RCC 7860 (cell line): Measurements from ENCODE around the gene FLVCR1.
A peak's percentile ranks its signal among the peaks of the same experiment; 100 is the strongest.
"Not testable (repeated sequence)": the region's sequence is repeated elsewhere in the genome, so short reads cannot be mapped to it uniquely, and the experiment has no call there.

ENCODE experiments used
- DNase-seq: peaks from one replicate; pipeline ENCODE4 v3.0.0-alpha.2; 2015; ENCODE audit warnings: low spot score
- FAIRE-seq: peaks from 2 replicates; lab custom pipeline; 2012; peaks lifted over from hg19 to GRCh38; lab: Jason Lieb, UNC

FLVCR1 gene

DNA sequence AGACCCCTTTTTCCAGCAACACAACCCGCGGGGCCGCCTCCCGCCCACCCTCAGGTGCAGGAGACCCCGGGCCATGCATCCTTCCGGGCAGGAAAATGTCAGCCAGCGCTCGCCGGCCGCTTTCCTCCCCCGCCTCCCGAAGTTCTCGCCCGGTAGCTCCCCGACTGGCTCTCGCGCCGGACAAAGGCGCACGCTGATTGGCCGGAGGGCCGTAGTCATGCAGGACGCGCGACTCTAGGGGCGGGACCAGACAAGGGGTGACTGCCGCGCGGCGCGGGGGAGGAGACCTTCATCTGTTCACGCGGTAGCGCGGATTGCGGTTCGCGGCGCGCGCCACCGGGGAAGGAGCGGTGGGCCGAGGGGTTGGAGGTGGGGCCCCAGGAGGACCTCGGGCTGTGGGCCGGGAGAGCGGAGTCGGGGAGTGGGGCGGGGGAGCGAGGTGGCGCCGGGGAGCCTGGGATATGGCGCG lies at the start of gene FLVCR1:
Gene FLVCR1, plus strand, starts transcription at position 284 of the 469 bp plus-strand sequence. Its CDS starts 178 bp downstream, at position 462.
- FAIRE-seq (peak; percentile 66), DNase-seq (peak; percentile 92)

DNA sequence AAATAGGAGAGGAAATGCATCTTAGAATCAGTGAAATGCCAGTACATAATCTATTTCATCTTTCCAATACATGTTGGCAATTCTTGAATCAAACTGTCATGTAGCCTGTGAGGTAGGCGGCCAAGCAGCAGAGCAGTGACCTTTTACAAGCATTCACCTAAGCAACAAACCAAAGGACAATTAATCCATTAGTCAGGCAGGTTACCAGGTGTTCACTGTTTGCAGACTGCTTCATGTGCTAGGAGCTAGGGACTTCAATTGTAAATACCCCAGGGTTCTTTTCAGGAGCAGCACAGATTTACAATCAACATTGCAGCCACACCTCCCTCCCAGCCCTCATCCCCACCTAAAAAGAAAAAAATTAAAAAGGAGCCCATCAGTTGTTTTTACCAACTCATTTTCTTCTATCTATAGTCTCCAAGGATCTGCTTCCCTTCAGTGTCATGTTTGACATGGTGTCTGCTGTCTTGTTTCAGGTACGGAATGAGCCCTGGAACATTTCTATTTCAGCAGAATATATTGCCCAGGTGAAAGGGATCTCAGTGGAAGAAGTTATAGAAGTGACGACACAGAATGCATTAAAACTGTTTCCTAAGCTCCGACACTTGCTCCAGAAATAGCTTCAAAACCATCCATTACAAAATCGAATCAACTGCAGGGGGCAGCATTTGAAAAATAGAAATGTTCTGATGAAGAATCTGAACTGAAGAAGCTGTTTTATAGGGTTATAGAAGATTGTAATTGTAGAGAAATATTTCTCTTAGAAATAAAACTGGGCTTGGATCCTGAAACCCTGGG lies 43.3 kb upstream of the FLVCR1 start:
- FAIRE-seq (no peak), DNase-seq (no peak)

GRCh38 chr1:212816567-212817278 lies 41.4 kb upstream of the FLVCR1 start:
- no peak for FAIRE-seq

DNA sequence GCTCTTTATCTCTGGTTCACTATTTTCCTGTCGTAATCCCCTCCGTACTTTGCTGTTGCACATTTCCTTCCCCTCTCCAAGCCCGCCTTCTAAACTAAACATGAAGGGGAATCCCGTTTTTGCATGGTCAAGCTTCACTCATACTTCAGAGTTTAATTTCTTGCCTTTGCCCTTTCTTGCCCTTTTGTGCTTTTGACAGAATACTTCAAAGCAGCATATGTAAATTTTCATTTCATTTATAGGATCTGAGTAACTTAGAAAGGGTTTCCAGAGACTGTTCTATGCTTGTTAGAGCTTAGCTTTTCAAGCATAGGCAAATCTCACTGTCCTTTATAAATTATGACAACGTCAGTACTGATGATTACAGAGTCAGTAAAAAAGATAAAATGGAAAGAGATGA lies 38.3 kb upstream of the FLVCR1 start:
- no peak for DNase-seq
- FAIRE-seq = no peak

More at GRCh38 chr1:212816567-212817278, 41.4 kb upstream of the FLVCR1 start:
- DNase-seq = no peak

DNA sequence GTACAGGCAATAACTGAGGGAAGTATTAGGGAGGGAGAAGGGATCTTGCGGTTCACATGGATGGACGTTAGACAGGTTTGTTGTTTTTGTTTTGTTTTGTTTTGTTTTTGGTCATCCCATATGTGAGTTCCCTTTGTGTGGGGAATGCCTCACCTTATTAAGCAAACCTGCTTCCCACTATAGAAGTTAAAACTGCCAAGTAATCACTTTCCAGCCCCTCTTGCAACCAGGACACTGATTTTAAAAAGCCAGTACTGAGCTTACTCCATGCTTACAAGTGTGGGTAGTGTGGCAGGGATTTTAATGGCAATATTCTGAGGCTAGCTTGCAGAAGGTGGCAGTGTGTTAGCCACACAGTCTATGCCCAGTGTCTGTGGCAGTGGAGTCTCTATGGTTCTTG lies 37.1 kb upstream of the FLVCR1 start:
- no peak for DNase-seq
- no peak for FAIRE-seq

- no peak for FAIRE-seq
- DNase-seq = no peak
Measured at GRCh38 chr1:212822956-212823355, 35.1 kb upstream of the FLVCR1 start.

DNA sequence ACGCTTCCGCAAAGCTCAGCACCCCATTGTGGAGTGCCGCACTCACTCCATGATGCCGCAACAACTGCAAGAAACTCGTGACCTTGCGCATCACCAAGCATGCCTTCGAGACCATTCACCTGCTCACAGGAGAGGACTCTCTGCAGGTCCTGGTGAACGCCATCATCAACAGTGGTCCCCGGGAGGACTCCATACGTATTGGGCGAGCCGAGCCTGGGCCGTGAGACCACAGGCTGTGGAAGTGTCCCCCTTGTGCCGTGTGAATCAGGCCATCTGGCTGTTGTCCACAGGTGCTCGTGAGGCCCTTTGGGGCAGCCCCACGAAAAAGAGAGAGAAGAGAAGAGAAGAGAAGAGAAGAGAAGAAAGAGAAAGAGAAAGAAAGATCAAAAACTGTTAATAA lies 33.9 kb upstream of the FLVCR1 start:
- DNase-seq (no peak), FAIRE-seq (no peak)

DNA sequence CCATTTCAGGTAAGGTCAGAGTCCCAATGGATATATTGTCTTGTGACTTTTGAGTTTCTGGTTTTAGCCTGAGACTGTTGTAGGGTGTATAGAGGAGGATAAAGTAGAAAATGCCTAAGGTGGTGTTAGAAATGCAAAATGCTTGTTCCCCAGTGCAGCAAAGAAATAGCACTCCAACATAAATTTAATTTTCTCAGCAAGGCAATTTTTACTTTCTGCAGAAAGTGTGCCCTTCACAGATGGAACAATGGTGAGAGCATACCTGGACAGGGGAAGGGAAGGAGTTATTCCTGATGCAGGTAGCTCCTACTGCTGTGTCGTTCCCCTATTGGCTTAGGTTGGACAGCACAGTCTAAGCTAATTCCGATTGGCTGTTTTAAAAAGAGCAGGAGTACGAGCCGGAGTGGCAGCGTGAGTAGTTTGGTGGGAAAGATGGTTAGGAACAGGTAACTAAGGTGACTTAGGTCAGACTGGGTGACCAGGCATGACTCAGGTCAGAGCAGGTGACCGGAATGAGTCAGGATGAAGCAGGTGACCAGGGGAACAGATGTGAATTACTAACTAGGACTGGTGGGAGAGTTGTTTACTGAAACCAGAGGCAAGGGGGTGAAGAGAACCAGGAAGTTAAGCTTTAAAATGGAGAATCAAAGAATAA lies 32.1 kb upstream of the FLVCR1 start:
- FAIRE-seq = no peak

GRCh38 chr1:212827171-212827776 lies 30.8 kb upstream of the FLVCR1 start:
- no peak for DNase-seq
- FAIRE-seq = no peak

More for the DNA sequence above, 32.1 kb upstream of the FLVCR1 start:
- no peak for DNase-seq

DNA sequence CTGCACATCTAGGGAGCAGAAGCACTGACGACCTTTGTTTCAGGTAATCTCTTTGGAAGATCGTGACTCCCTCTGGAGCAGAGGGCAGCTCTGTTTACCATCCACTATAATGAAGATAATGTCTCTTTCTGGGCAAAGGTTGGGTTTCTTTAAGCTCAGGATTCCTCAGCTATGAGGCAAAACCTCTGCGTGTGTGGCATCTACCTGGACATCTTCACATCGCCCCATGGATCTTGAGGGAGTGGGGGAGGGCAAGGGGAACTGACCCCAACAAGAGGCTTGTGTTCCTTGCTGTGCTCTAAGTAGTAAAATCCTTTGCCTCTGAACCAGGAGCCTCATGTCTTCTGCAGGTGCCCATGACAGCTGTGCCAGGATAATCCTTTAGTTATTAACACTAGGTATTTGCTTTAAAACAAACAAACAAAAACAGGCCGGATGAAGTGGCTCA lies 30.2 kb upstream of the FLVCR1 start:
- FAIRE-seq (no peak), DNase-seq (no peak)

- DNase-seq (no peak), FAIRE-seq (no peak)
Measured at GRCh38 chr1:212828395-212828794, 29.7 kb upstream of the FLVCR1 start.

DNA sequence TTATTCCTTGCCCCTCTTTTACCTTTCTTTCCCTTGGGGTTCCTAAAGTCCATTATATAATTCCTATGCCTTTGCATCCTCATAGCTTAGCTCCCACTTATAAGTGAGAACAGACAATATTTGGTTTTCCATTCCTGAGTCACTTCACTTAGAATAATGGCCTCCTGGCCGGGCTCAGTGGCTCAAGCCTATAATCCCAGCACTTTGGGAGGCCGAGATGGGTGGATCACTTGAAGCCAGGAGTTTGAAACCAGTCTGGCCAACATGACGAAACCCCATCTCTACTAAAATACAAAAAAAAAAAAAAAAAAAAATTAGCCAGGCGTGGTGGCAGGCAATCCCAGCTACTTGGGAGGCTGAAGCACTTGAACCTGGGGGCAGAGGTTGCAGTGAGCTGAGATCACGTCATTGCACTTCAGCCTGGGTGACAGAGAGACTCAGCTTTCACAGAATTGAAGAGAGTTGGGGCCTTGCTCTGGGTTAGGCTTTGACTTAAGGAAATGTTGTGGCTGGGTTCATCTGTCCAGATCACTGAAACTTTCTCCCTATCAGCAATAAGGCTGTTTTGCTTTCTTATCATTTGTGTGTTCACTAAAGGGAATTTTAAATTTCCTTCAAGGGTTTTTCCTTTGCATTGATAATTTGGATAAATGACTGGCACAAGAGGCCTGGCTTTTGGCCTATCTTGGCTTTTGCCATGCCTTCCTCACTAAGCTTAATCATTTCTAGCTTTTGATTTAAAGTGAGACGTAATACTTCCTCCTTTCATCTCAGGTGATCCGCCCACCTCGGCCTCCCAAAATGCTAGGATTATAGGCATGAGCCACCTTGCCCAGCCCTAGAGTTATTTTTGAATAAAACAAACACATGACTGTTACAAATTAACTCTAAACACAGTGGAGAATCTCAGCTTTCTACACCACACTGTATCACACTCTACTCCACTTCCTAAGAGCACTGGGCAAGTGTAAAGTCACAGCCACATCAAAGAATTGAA lies 24.6 kb upstream of the FLVCR1 start:
- FAIRE-seq, DNase-seq: not testable (repeated sequence)

DNA sequence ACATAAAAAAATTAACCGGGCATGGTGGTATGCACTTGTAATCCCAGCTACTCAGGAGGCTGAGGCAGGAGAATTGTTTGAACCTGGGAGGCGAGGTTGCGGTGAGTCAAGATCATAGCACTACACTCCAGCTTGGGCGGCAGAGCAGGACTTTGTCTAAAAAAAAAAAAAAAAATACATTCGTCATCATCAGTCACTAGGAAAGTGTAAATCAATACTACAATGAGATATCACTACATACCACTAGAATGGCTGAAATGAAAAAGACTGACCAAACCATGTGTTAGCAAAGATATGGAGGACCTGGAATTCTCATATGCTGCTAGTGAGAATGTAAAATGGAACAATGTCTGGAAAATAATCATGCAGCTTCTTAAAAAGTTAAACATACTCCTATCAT lies 19.9 kb upstream of the FLVCR1 start:
- DNase-seq (no peak), FAIRE-seq (no peak)

GRCh38 chr1:212844521-212844920 lies 13.6 kb upstream of the FLVCR1 start:
- FAIRE-seq, DNase-seq: not testable (repeated sequence)

DNA sequence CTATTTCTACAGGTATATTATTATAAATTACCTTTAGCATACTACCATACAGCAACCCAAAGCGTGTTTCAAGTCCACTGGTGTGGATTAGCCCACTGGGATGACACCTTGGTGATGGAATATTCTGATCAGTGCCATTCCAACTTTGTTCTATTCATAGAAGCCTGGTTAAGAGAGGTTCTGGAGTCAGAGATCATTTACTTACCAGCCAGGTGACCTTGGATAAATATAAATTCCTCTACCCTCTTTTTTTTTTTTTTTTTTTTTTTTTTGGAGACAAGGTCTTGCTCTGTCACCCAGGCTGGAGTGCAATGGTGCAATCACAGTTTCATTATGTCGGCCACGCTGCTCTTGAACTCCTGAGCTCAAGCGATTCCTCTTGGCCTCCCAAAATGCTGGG lies 10.5 kb upstream of the FLVCR1 start, which contains the start of gene SPATA45:
Gene SPATA45, minus strand, starts transcription at position 101 of the 400 bp plus-strand sequence. CDS start 11,500 bp downstream, outside the sequence.
- FAIRE-seq (no peak), DNase-seq (no peak)

DNA sequence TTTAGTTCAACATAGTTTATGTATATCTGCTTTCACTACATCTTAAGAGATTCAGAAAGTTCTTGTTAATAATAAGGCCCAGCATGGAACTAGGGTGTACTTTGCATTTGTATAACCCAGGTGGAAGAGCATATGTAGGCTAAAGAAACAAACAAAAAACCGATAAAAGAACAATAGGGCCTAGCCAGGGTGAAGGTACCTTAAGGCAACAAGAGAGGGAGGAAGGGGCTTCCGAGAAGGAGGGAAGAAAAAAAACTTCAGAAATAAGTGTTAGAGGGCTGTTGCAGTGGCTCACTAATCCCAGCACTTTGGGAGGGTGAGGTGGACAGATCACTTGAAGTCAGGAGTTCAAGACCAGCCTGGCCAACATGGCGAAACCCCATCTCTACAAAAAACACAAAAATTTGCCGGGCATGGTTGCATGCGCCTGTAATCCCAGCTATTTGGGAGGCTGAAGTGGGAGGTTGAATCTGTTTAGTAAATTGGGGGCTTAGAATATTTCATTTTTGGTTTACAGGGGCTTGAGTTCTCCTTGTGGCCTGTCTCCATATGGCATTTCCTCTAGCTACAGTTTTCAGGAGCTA lies 5.9 kb upstream of the FLVCR1 start:
- DNase-seq = no peak
- no peak for FAIRE-seq

GRCh38 chr1:212853658-212854057 lies 4.4 kb upstream of the FLVCR1 start:
- DNase-seq (peak; percentile 33), FAIRE-seq (no peak)

DNA sequence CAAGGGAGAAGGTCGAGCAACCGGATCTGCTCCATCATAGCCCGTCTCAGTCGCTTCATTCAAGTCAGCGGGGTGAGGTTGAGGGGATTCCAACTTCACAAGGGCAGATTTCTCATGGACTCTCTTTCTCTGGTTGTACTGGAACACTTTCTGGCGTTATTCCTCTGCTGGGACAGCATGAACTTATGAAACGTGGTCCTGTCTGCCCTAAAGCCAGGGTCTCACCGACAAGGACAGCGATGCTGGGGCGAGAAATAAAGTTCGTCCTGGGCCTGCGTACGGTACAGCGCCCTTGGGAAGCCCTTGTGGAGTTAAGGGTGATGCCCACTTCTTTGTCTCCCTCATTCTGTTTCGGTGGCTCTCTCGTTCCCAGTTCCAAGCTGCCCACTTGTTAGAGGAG lies 1.3 kb upstream of the FLVCR1 start:
- FAIRE-seq (no peak), DNase-seq (no peak)
